ENCODE measurements around the gene DHRS13.
"Not testable (repeated sequence)": the region's sequence is repeated elsewhere in the genome, so short reads cannot be mapped to it uniquely, and the experiment has no call there.

DHRS13 gene

DNA sequence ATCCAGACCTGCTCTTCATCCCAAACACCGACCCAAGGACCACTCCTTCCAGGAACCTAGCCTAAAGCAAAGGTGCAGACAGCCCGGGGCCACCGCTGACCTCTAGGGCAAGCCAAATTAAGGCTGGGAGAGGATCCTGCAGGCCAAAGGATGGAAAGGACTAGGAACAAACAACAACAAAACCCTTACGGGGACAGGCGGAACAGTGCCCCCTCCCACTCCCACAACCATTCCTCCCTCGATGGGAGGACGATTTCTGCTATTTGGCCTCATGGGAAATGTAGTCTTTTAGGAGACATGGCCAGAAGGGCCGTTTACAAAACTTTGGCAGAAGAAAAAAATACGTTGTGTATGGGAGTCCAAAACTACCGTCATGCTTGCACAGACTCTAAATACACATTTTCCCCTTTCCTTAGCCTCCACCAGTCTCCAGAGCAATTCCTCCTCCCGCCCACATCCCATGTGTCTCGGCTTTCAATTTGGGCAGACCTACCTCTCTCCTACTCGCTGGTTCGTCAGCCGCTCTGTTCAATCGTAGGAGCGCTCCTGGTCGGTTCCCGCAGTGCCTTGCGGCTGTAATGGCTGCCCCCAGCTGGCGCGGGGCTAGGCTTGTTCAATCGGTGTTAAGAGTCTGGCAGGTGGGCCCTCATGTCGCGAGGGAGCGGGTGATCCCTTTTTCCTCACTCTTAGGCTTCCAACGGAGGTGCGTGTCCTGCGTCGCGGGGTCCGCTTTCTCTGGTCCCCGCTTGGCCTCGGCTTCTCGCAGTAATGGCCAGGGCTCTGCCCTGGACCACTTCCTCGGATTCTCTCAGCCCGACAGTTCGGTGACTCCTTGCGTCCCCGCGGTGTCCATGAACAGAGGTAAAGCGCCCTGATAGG lies 48.2 kb downstream of the DHRS13 start, which contains the start of gene ERAL1:
Gene ERAL1, plus strand, starts transcription at position 560 of the 879 bp plus-strand sequence. Its CDS starts 19 bp downstream, at position 579.
- peak; percentile 89 for DNase-seq

DNA sequence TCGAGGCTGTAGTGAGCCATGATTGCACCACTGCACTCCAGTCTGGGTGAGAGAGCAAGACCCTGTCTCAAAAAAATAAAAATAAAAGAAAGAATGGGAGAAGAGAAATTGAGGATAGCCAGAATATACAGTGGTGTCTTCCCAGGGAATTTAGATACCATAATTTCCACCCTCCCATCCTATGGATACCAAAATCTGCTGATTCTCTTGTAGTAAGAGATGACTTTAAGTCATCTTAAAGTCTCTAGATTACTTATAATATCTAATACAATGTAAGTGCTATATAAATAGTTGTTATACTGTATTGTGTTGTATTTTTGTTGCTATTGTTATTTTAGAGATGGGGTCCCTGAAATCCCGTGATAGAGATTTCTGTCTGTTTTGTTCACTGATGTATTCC lies 49.6 kb downstream of the DHRS13 start:
- no peak for DNase-seq

DNA sequence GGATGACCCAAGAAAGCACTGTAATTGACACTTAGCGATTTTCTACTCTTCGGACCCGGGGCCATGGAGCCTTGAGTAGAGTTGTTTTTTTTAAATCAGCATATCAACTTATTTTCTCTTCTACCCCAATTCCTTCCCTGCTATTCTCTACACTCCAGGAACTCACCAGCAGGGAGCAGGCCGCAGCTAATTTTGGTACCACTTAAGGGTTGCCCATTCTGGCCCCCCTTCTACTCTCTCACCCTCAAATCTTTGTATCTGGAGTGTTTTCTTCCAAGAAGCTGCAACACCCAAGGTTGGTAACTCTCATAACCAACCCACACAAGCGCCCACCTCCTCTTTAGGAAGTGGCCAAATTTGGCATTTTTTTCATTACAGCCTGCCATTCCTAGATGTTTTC lies 53.6 kb downstream of the DHRS13 start:
- DNase-seq: no peak

DNA sequence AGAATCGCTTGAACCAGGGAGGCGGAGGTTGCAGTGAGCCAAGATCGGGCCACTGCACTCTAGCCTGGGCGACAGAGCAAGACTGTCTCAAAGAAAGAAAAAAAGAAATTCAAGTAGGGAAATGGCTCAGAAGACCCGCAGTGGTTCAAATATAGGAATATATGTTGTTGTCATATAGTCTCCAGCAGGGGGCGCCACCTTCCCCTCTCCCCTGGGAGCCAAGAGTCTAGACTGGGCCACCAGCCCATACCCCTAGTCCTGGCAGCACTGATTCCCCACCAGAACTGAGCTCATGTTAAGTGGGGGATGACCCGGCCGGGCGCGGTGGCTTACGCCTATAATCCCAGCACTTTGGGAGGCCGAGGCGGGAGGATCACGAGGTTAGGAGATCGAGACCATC lies 54.2 kb downstream of the DHRS13 start:
- not testable (repeated sequence) for DNase-seq

All from NCI-H1092 treated with DMSO at 0.1 percent for 48 hours (cell line).